Body of pancreas (tissue), 4 donors: ENCODE data around the gene CHMP1B.

Source experiments
- CTCF ChIP-seq, 7 experiments: fragments of 450-650 bp in 4 of 7; fragments of 200-600 bp in 3 of 7; sonication (generic) in 3 of 7; IDR thresholded peaks; one replicate each; pipeline ENCODE4 v1.5.1; 2016 to 2019; ENCODE audit warnings: antibody characterized with exemption in 7 of 7
- POLR2A ChIP-seq, 3 donors: fragments of 450-650 bp; IDR thresholded peaks; one replicate each; pipeline ENCODE4 v1.6.1; 2016; ENCODE audit warnings: antibody characterized with exemption in 3 of 3, mild to moderate bottlenecking in 2 of 3

- TF ChIP-seq CTCF (IDR thresholded peaks at IDR 0.05) (no peak), POLR2A (IDR thresholded peaks at IDR 0.05) (no peak)
Measured at GRCh38 chr18:11808001-11808855, 43.0 kb upstream of the CHMP1B start.
